Right lobe of liver (tissue), 6 donors: Measurements from ENCODE around the gene EFEMP1. TPM values are rescaled to one million over a fixed set of nuclear protein-coding genes. Genes with fewer than 3 reads are reported as not detected.
A peak's percentile ranks its signal among the peaks of the same experiment; 100 is the strongest.

Experiments used
- ATAC-seq, 4 donors: fragments of 200-7000 bp; cut with Tn5 transposase; one replicate each; pipeline ENCODE4 v1.9.1; 2020; ENCODE audit warnings: mild to moderate bottlenecking in 4 of 4, moderate library complexity in 4 of 4
- DNase-seq, 3 donors: peaks; one replicate each; pipeline ENCODE4 v3.0.0-alpha.2; 2020
- H3K27ac ChIP-seq, 3 donors: fragments of 200-600 bp; one replicate each; pipeline ENCODE4 v1.8.0; 2022
- H3K27me3 ChIP-seq, 2 donors: fragments of 200-600 bp; one replicate each; pipeline ENCODE4 v1.8.0; 2022
- H3K36me3 ChIP-seq, 4 donors: fragments of 200-600 bp; sonication (generic) in 1 of 4; one replicate each; pipeline versions ENCODE4 v1.5.1 to v1.8.0; 2017 to 2022; ENCODE audit warnings: control low read depth in 1 of 4
- H3K4me1 ChIP-seq, 4 donors: fragments of 200-600 bp; sonication (generic) in 1 of 4; one replicate each; pipeline versions ENCODE4 v1.5.1 to v1.8.0; 2017 to 2022; ENCODE audit warnings: control low read depth in 1 of 4
- H3K4me3 ChIP-seq, 3 donors: fragments of 200-600 bp; one replicate each; pipeline ENCODE4 v1.8.0; 2022
- H3K9me3 ChIP-seq, 4 donors: fragments of 200-600 bp; sonication (generic) in 1 of 4; one replicate each; pipeline versions ENCODE4 v1.5.1 to v1.8.0; 2017 to 2022; ENCODE audit warnings: control low read depth in 1 of 4
- POLR2A ChIP-seq: fragments of 450-650 bp; IDR thresholded peaks from one replicate; pipeline ENCODE4 v1.6.1; 2017; ENCODE audit warnings: antibody characterized with exemption, mild to moderate bottlenecking
- WGBS: methylation state at CpG from one replicate; pipeline ENCODE4 v1.1.6; 2018; ENCODE audit warnings: low coverage, low lambda C conversion rate; ENCODE audit not compliant: insufficient coverage; ENCODE audit errors: missing lambda C conversion rate; 5-methylcytosine and 5-hydroxymethylcytosine counted together
- intact Hi-C, 2 donors: fragments of 100-400 bp; cut with DNase I; formaldehyde crosslinking; loops; one replicate each; pipeline versions ENCODE4 v1.11.2 to v1.14.1; 2022
- total RNA-seq, 6 experiments: library from RNA; depleted of rRNA in 2 of 6; stranded (reverse); fragments of >200 nt in 2 of 6; fragmentation: NEBNext Ultra II Directional in 3 of 6; extraction: Animal tissue kit (Norgen Biotek cat#: 25700) in 3 of 6; gene quantifications; one replicate each; pipeline versions ENCODE4 v1.1.0 to v1.2.4, GENCODE V29; 2016 to 2023
- TF ChIP-seq, protein P1 (sequence below), 4 donors: fragments of 200-600 bp in 3 of 4; fragments of 450-650 bp in 1 of 4; IDR thresholded peaks; one replicate each; pipeline versions ENCODE4 v1.5.1 to v1.8.0; 2016 to 2022; ENCODE audit warnings: antibody characterized with exemption in 4 of 4, mild to moderate bottlenecking in 2 of 4
- donor health status: DM: no; HTN: yes; CAD: no.
- donor health status: DM: no; HTN: no; CAD: no.
- donor health status: DM: no; HTN: no; CAD: no.
- donor health status: DM: no; HTN: yes; CAD: no.
- donor health status: DM: no; HTN: yes; CAD: no.

Gene EFEMP1
- total RNA-seq, 6 experiments from 2014 or later = 2.4 to 36.8 (median 9.0) TPM

DNA sequence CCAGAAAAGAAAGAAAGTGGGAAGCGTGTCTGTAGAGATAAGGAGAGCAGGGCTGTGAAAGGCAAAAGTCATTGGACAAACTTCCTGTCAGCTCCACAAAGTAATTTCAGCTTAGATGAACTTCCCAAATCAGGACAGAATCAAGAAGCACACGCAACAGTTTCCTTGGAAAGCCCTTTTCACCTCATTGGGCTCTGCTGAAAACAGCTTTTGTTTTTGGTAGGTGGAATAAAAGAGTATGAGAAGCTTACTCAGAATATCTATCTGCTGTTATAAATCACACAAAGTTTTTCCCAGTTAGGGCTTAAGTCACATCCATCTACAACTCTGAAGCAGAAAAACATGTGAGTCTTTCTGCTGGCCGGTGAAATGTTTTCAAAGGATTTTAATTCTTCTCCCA, 42.4 kb upstream of the EFEMP1 start:
- no peaks in the 10 kb centered on the region for H3K36me3 ChIP-seq
- no peaks in the 10 kb centered on the region for H3K4me1 ChIP-seq
- no peaks in the 10 kb centered on the region for H3K27me3 ChIP-seq
- peak in 3 of 4 donors; percentile 17 to 59 (median 49) for ATAC-seq
- 54% methylated on average over 3 of the region's 3 CpGs for WGBS
- intact Hi-C loops = loop anchor here (10.0 kb wide), 2 partner anchors 191 to 201 kb away; no protein-coding TSS in a partner anchor
- no peak overlapping the region for H3K4me3 ChIP-seq
- no peak for DNase-seq
- H3K27ac ChIP-seq = no peak overlapping the region
- no peak for TF ChIP-seq POLR2A
- TF ChIP-seq, protein P1, sequence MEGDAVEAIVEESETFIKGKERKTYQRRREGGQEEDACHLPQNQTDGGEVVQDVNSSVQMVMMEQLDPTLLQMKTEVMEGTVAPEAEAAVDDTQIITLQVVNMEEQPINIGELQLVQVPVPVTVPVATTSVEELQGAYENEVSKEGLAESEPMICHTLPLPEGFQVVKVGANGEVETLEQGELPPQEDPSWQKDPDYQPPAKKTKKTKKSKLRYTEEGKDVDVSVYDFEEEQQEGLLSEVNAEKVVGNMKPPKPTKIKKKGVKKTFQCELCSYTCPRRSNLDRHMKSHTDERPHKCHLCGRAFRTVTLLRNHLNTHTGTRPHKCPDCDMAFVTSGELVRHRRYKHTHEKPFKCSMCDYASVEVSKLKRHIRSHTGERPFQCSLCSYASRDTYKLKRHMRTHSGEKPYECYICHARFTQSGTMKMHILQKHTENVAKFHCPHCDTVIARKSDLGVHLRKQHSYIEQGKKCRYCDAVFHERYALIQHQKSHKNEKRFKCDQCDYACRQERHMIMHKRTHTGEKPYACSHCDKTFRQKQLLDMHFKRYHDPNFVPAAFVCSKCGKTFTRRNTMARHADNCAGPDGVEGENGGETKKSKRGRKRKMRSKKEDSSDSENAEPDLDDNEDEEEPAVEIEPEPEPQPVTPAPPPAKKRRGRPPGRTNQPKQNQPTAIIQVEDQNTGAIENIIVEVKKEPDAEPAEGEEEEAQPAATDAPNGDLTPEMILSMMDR (IDR thresholded peaks at IDR 0.05) = no peak
- H3K9me3 ChIP-seq = no peaks in the 10 kb centered on the region

DNA sequence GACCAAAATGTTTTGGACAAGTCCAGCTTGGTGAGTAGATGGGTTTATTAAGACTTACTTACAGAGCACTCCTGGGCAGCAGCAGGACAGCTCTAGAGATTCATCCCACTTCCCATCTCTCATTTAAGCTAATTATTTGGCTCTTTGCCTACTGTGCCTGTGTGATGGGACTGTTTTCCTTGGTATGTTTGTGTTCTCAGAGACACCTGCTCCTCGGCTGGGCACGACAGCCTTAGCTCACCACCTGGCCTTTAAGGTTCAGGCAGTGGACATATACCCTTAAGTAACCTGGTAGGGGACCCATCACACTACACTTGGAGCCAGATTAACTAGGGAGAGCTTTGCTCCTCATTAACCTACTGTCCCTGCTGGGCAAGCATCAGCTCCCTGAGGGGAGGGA, 41.7 kb upstream of the EFEMP1 start:
- Histone ChIP-seq H3K36me3 (no peaks in the 10 kb centered on the region), H3K4me1 (no peaks in the 10 kb centered on the region), H3K4me3 (no peak overlapping the region), H3K9me3 (no peaks in the 10 kb centered on the region), H3K27ac (no peak overlapping the region), H3K27me3 (no peaks in the 10 kb centered on the region)
- ATAC-seq = no peak
- intact Hi-C loops = loop anchor here (10.0 kb wide), 2 partner anchors 190 to 200 kb away; no protein-coding TSS in a partner anchor
- no peak for TF ChIP-seq POLR2A
- TF ChIP-seq, protein P1 (IDR thresholded peaks at IDR 0.05) = no peak
- DNase-seq = no peak
- 18% methylated on average over 2 of the region's 2 CpGs for WGBS

DNA sequence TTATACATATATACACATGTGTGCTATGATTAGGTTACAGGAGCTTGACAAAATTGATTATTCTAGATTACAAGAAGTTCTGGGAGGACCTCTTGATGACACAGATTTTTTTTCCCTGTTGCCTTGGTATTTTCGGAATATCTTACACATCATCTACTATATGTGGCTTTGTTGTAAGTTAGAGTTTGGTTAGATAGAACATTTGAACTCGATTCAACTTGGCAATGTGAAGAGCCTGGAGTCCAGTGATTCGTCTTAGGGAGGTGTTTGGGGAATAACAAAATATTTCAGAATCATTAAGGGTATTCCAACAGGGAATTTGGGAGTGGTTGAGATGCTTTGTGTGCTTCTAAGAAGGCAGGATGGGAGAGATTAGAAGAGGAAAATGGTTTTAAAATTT, 39.3 kb upstream of the EFEMP1 start:
- 45% methylated on average over 3 of the region's 3 CpGs for WGBS

DNA sequence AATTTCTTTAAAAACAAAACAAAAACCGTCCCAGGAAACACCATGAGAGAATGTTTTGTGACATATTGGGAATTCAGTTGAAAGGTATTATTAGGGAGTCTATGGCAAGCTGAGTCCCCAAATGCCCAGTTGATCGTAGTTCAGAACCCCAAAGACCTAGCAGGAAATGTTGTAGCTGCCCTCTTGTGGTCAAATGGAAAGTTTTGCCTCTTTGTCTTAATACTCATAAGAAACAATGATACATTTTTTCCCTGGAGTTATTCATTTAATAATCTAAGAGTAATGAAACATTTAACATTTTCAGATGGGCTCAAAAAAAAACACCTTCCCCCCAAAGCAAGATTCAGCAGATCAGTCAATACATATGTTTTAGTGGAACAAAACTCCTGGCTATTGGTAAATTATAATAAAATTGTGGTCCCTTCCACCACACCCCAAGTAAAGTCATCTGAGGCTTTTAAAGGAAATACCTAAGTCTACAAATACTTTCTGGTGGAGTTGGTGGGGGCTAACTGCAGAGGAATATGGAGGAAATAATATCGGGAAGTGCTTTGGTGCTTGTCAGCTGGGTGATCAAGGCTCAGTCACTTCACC, 37.8 kb upstream of the EFEMP1 start:
- Histone ChIP-seq H3K27me3 (no peaks in the 10 kb centered on the region), H3K9me3 (no peaks in the 10 kb centered on the region), H3K4me1 (no peaks in the 10 kb centered on the region), H3K36me3 (no peaks in the 10 kb centered on the region), H3K4me3 (no peak overlapping the region), H3K27ac (no peak overlapping the region)
- ATAC-seq = peak; percentile 52 to 59 (median 54)
- 12% methylated on average over 3 of the region's 3 CpGs for WGBS
- DNase-seq = no peak
- intact Hi-C loops = loop anchor here (10.0 kb wide), 2 partner anchors 187 to 197 kb away; no protein-coding TSS in a partner anchor
- TF ChIP-seq, protein P1 (IDR thresholded peaks at IDR 0.05) = peak; percentile 54 to 64 (median 58)
- no peak for TF ChIP-seq POLR2A

More for the DNA sequence above, 39.3 kb upstream of the EFEMP1 start:
- DNase-seq (no peak), ATAC-seq (no peak)
- H3K9me3 ChIP-seq = no peaks in the 10 kb centered on the region
- H3K27me3 ChIP-seq = no peaks in the 10 kb centered on the region
- TF ChIP-seq POLR2A = no peak
- TF ChIP-seq, protein P1 (IDR thresholded peaks at IDR 0.05) = no peak
- H3K27ac ChIP-seq = no peak overlapping the region
- no peak overlapping the region for H3K4me3 ChIP-seq
- no peaks in the 10 kb centered on the region for H3K36me3 ChIP-seq
- H3K4me1 ChIP-seq = no peaks in the 10 kb centered on the region
- intact Hi-C loops = loop anchor here (10.0 kb wide), 2 partner anchors 188 to 198 kb away; no protein-coding TSS in a partner anchor
